Subcutaneous abdominal adipose tissue (tissue), 5 donors: ENCODE results near the gene LPAR3.
"Not testable (repeated sequence)": the region's sequence is repeated elsewhere in the genome, so short reads cannot be mapped to it uniquely, and the experiment has no call there.

Experiments used
- H3K27ac ChIP-seq: one replicate; pipeline ENCODE4 v1.7.0; 2013; ENCODE audit warnings: low read depth, mild to moderate bottlenecking, inconsistent platforms, low read length, moderate library complexity
- H3K27me3 ChIP-seq, 5 donors: one replicate each; pipeline ENCODE4 v1.7.0; 2013; ENCODE audit warnings: low read length in 5 of 5, inconsistent platforms in 1 of 5; ENCODE audit not compliant: control insufficient read depth in 5 of 5, insufficient read depth in 4 of 5
- H3K36me3 ChIP-seq, 5 donors: one replicate each; pipeline ENCODE4 v1.7.0; 2013; ENCODE audit warnings: low read length in 5 of 5; ENCODE audit not compliant: control insufficient read depth in 5 of 5, insufficient read depth in 5 of 5
- H3K4me1 ChIP-seq, 5 donors: one replicate each; pipeline ENCODE4 v1.7.0; 2013; ENCODE audit warnings: low read length in 5 of 5, mild to moderate bottlenecking in 3 of 5, moderate library complexity in 1 of 5; ENCODE audit not compliant: control insufficient read depth in 5 of 5, insufficient read depth in 5 of 5
- H3K4me3 ChIP-seq, 5 donors: one replicate each; pipeline ENCODE4 v1.7.0; 2013; ENCODE audit warnings: low read length in 5 of 5, low read depth in 1 of 5
- H3K9ac ChIP-seq, 5 donors: one replicate each; pipeline ENCODE4 v1.7.0; 2013; ENCODE audit warnings: low read length in 5 of 5, mild to moderate bottlenecking in 4 of 5, moderate library complexity in 3 of 5
- H3K9me3 ChIP-seq, 5 donors: one replicate each; pipeline ENCODE4 v1.7.0; 2013; ENCODE audit warnings: low read length in 5 of 5; ENCODE audit not compliant: control insufficient read depth in 5 of 5
- donor health status: healthy.
- donor health status: healthy.
- donor health status: healthy.
- donor health status: healthy.
- donor health status: healthy.

LPAR3 gene

GRCh38 chr1:84907095-84907827 lies 14.3 kb upstream of the LPAR3 start:
- Histone ChIP-seq H3K36me3 (no peaks in the 10 kb centered on the region), H3K27ac (no peak overlapping the region), H3K4me3 (no peak overlapping the region), H3K9me3 (peaks cover 0 to 4% (median 0%) of the 10 kb centered on the region in 5 donors), H3K27me3 (no peaks in the 10 kb centered on the region), H3K9ac (no peak overlapping the region), H3K4me1 (no peaks in the 10 kb centered on the region)

GRCh38 chr1:84902727-84903126 lies 9.7 kb upstream of the LPAR3 start:
- not testable (repeated sequence) for H3K9ac ChIP-seq, H3K27ac ChIP-seq, H3K4me3 ChIP-seq, H3K9me3 ChIP-seq, H3K4me1 ChIP-seq, H3K27me3 ChIP-seq, H3K36me3 ChIP-seq

GRCh38 chr1:84899969-84900368 lies 7.0 kb upstream of the LPAR3 start:
- H3K4me3 ChIP-seq = no peak overlapping the region
- no peaks in the 10 kb centered on the region for H3K36me3 ChIP-seq
- H3K27me3 ChIP-seq = peaks cover 0 to 2% (median 0%) of the 10 kb centered on the region in 5 donors
- no peak overlapping the region for H3K9ac ChIP-seq
- H3K27ac ChIP-seq = no peak overlapping the region
- no peaks in the 10 kb centered on the region for H3K4me1 ChIP-seq
- peaks cover 0 to 4% (median 0%) of the 10 kb centered on the region in 5 donors for H3K9me3 ChIP-seq

- H3K9me3 ChIP-seq = no peaks in the 10 kb centered on the region
- H3K36me3 ChIP-seq = no peaks in the 10 kb centered on the region
- no peak overlapping the region for H3K4me3 ChIP-seq
- peaks cover 12 to 23% (median 17%) of the 10 kb centered on the region in 5 donors for H3K27me3 ChIP-seq
- peaks cover 0 to 12% (median 5%) of the 10 kb centered on the region in 5 donors for H3K4me1 ChIP-seq
- H3K27ac ChIP-seq = no peak overlapping the region
- no peak overlapping the region for H3K9ac ChIP-seq
Measured at GRCh38 chr1:84896279-84896678, 3.3 kb upstream of the LPAR3 start.

GRCh38 chr1:84890566-84890965 lies 2.4 kb downstream of the LPAR3 start:
- Histone ChIP-seq H3K4me1 (peaks cover 0 to 12% (median 5%) of the 10 kb centered on the region in 5 donors), H3K9ac (no peak overlapping the region), H3K9me3 (no peaks in the 10 kb centered on the region), H3K27ac (no peak overlapping the region), H3K27me3 (peaks cover 12 to 23% (median 17%) of the 10 kb centered on the region in 5 donors), H3K4me3 (no peak overlapping the region), H3K36me3 (no peaks in the 10 kb centered on the region)

GRCh38 chr1:84889437-84889836 lies 3.6 kb downstream of the LPAR3 start:
- Histone ChIP-seq H3K27ac (no peak overlapping the region), H3K4me1 (peaks cover 0 to 12% (median 5%) of the 10 kb centered on the region in 5 donors), H3K9ac (no peak overlapping the region), H3K27me3 (peaks cover 12 to 17% (median 17%) of the 10 kb centered on the region in 5 donors), H3K4me3 (no peak overlapping the region), H3K36me3 (no peaks in the 10 kb centered on the region), H3K9me3 (no peaks in the 10 kb centered on the region)

- no peaks in the 10 kb centered on the region for H3K9me3 ChIP-seq
- no peak overlapping the region for H3K9ac ChIP-seq
- H3K36me3 ChIP-seq = no peaks in the 10 kb centered on the region
- no peak overlapping the region for H3K27ac ChIP-seq
- peaks cover 0 to 12% (median 5%) of the 10 kb centered on the region in 5 donors for H3K4me1 ChIP-seq
- peaks cover 12 to 14% (median 13%) of the 10 kb centered on the region in 5 donors for H3K27me3 ChIP-seq
- H3K4me3 ChIP-seq = no peak overlapping the region
Measured at GRCh38 chr1:84888753-84889152, 4.3 kb downstream of the LPAR3 start.

GRCh38 chr1:84887261-84887934 lies 5.6 kb downstream of the LPAR3 start:
- no peak overlapping the region for H3K9ac ChIP-seq
- H3K27me3 ChIP-seq = peaks cover 2 to 5% (median 3%) of the 10 kb centered on the region in 5 donors
- H3K9me3 ChIP-seq = no peaks in the 10 kb centered on the region
- H3K36me3 ChIP-seq = no peaks in the 10 kb centered on the region
- no peak overlapping the region for H3K4me3 ChIP-seq
- H3K4me1 ChIP-seq = peaks cover 0 to 2% (median 1%) of the 10 kb centered on the region in 5 donors
- no peak overlapping the region for H3K27ac ChIP-seq

GRCh38 chr1:84885469-84885868 lies 7.5 kb downstream of the LPAR3 start:
- Histone ChIP-seq H3K27me3 (no peaks in the 10 kb centered on the region), H3K4me3 (no peak overlapping the region), H3K9ac (no peak overlapping the region), H3K36me3 (no peaks in the 10 kb centered on the region), H3K27ac (no peak overlapping the region), H3K9me3 (peaks cover 0 to 3% (median 0%) of the 10 kb centered on the region in 5 donors), H3K4me1 (no peaks in the 10 kb centered on the region)

GRCh38 chr1:84884671-84885389 lies 8.2 kb downstream of the LPAR3 start:
- Histone ChIP-seq H3K9me3 (peaks cover 0 to 3% (median 0%) of the 10 kb centered on the region in 5 donors), H3K36me3 (no peaks in the 10 kb centered on the region), H3K9ac (no peak overlapping the region), H3K4me3 (no peak overlapping the region), H3K27me3 (no peaks in the 10 kb centered on the region), H3K27ac (no peak overlapping the region), H3K4me1 (no peaks in the 10 kb centered on the region)
